ENCODE data around the gene INPP5D.
"Not testable (repeated sequence)": the region's sequence is repeated elsewhere in the genome, so short reads cannot be mapped to it uniquely, and the experiment has no call there.

DNA sequence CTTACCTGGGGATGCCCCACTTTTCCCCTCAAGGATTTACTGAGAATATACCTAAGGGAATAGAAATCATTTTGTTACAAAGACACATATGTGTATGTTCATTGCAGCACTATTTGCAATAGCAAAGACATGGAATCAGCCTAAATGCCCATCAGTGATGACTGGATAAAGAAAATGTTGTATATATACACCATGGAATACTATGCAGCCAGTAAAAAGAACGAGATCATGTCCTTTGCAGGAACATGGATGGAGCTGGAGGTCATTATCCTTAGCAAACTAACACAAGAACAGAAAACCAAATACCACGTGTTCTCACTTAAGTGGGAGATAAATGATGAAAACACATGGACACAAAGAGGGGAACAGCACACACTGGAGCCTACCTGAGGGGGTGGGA lies 63.4 kb downstream of the INPP5D start:
- TF ChIP-seq, protein P1, sequence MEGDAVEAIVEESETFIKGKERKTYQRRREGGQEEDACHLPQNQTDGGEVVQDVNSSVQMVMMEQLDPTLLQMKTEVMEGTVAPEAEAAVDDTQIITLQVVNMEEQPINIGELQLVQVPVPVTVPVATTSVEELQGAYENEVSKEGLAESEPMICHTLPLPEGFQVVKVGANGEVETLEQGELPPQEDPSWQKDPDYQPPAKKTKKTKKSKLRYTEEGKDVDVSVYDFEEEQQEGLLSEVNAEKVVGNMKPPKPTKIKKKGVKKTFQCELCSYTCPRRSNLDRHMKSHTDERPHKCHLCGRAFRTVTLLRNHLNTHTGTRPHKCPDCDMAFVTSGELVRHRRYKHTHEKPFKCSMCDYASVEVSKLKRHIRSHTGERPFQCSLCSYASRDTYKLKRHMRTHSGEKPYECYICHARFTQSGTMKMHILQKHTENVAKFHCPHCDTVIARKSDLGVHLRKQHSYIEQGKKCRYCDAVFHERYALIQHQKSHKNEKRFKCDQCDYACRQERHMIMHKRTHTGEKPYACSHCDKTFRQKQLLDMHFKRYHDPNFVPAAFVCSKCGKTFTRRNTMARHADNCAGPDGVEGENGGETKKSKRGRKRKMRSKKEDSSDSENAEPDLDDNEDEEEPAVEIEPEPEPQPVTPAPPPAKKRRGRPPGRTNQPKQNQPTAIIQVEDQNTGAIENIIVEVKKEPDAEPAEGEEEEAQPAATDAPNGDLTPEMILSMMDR (IDR thresholded peaks at IDR 0.05), result not testable (repeated sequence)
- not testable (repeated sequence) for TF ChIP-seq POLR2A (IDR thresholded peaks at IDR 0.05)

Measured in testis (tissue), 2 donors.